Measurements from ENCODE around the gene SAXO1.

The SAXO1 gene

GRCh38 chr9:18909140-18910018 is 123.6 kb downstream of the SAXO1 start:
- DNase-seq: no peak

GRCh38 chr9:18907927-18908625 is 124.9 kb downstream of the SAXO1 start:
- DNase-seq: no peak

- no peak for DNase-seq
Measured at GRCh38 chr9:18906656-18907395, 126.2 kb downstream of the SAXO1 start.

GRCh38 chr9:18905883-18906629 is 127.0 kb downstream of the SAXO1 start:
- no peak for DNase-seq

- no peak for DNase-seq
Measured at GRCh38 chr9:18905028-18905882, 127.8 kb downstream of the SAXO1 start.

- no peak for DNase-seq
Measured at GRCh38 chr9:18903450-18903849, 129.6 kb downstream of the SAXO1 start.

GRCh38 chr9:18896531-18897179 is 136.4 kb downstream of the SAXO1 start:
- no peak for DNase-seq

- DNase-seq: no peak
Measured at GRCh38 chr9:18896004-18896403, 137.0 kb downstream of the SAXO1 start.

- no peak for DNase-seq
Measured at GRCh38 chr9:18893491-18893890, 139.5 kb downstream of the SAXO1 start.

- DNase-seq: no peak
Measured at GRCh38 chr9:18893046-18893445, 140.0 kb downstream of the SAXO1 start.

- no peak for DNase-seq
Measured at GRCh38 chr9:18891946-18892670, 140.9 kb downstream of the SAXO1 start.

GRCh38 chr9:18890372-18890771 is 142.6 kb downstream of the SAXO1 start:
- DNase-seq: no peak

GRCh38 chr9:18889550-18889949 is 143.5 kb downstream of the SAXO1 start:
- no peak for DNase-seq

- no peak for DNase-seq
Measured at GRCh38 chr9:18888290-18888689, 144.7 kb downstream of the SAXO1 start.

GRCh38 chr9:18887546-18887945 is 145.5 kb downstream of the SAXO1 start:
- no peak for DNase-seq

GRCh38 chr9:18881758-18882157 is 151.3 kb downstream of the SAXO1 start:
- no peak for DNase-seq

GRCh38 chr9:18877984-18878383 is 155.0 kb downstream of the SAXO1 start:
- no peak for DNase-seq
